Esophagus squamous epithelium (tissue), 4 donors: Measurements from ENCODE around the gene NT5DC4.

Experiments
- POLR2A ChIP-seq, 4 donors: fragments of 450-650 bp; IDR thresholded peaks; one replicate each; pipeline ENCODE4 v1.6.1; 2017; ENCODE audit warnings: antibody characterized with exemption in 4 of 4, mild to moderate bottlenecking in 4 of 4, moderate library complexity in 3 of 4
- TF ChIP-seq, protein P1 (sequence below), 6 experiments: fragments of 450-650 bp in 4 of 6; fragments of 200-600 bp in 2 of 6; sonication (generic) in 2 of 6; IDR thresholded peaks; one replicate each; pipeline ENCODE4 v1.5.1; 2016 to 2019; ENCODE audit warnings: antibody characterized with exemption in 6 of 6, mild to moderate bottlenecking in 4 of 6, moderate library complexity in 4 of 6

DNA sequence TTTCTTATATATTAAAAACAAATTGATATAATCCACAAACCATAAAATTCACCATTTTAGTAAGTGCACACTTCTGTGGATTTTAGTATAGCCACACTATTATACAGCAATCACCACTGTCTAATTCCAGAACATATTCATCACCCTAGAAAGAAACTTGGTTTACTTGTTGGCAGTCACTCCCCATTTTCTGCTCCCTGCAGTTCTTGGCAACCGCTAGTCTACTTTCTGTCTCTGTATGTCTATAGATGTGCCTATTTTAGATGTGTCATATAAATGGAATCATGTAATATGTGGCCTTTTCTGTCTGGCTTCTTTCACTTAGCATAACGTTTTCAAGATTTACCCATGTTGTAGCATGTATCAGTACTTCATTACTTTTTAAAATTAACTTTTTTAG is 37.9 kb downstream of the NT5DC4 start:
- TF ChIP-seq, protein P1, sequence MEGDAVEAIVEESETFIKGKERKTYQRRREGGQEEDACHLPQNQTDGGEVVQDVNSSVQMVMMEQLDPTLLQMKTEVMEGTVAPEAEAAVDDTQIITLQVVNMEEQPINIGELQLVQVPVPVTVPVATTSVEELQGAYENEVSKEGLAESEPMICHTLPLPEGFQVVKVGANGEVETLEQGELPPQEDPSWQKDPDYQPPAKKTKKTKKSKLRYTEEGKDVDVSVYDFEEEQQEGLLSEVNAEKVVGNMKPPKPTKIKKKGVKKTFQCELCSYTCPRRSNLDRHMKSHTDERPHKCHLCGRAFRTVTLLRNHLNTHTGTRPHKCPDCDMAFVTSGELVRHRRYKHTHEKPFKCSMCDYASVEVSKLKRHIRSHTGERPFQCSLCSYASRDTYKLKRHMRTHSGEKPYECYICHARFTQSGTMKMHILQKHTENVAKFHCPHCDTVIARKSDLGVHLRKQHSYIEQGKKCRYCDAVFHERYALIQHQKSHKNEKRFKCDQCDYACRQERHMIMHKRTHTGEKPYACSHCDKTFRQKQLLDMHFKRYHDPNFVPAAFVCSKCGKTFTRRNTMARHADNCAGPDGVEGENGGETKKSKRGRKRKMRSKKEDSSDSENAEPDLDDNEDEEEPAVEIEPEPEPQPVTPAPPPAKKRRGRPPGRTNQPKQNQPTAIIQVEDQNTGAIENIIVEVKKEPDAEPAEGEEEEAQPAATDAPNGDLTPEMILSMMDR (IDR thresholded peaks at IDR 0.05) = no peak
- no peak for TF ChIP-seq POLR2A (IDR thresholded peaks at IDR 0.05)
